ENCODE results near the gene SPRY4. TPM values are rescaled to one million over a fixed set of nuclear protein-coding genes. Genes with fewer than 3 reads are reported as not detected.

Gene SPRY4
- total and polyA plus RNA-seq, 8 donors = 1.5 to 6.3 (median 2.9) TPM

GRCh38 chr5:142295084-142295758 is 29.6 kb downstream of the SPRY4 start:
- no peak for TF ChIP-seq CTCF (IDR thresholded peaks at IDR 0.05)
- H3K27ac ChIP-seq = no peak overlapping the region
- H3K9me3 ChIP-seq = no peaks in the 10 kb centered on the region
- H3K4me3 ChIP-seq = no peak overlapping the region
- no peaks in the 10 kb centered on the region for H3K36me3 ChIP-seq
- ATAC-seq = no peak
- no peak for DNase-seq
- intact Hi-C loops (cut with DNase I) = no loop called here
- no peaks in the 10 kb centered on the region for H3K4me1 ChIP-seq
- WGBS, 2 donors = 65 to 72% methylated on average over 23 of the region's 23 CpGs
- H3K27me3 ChIP-seq = no peaks in the 10 kb centered on the region
- FAIRE-seq = no peak

DNA sequence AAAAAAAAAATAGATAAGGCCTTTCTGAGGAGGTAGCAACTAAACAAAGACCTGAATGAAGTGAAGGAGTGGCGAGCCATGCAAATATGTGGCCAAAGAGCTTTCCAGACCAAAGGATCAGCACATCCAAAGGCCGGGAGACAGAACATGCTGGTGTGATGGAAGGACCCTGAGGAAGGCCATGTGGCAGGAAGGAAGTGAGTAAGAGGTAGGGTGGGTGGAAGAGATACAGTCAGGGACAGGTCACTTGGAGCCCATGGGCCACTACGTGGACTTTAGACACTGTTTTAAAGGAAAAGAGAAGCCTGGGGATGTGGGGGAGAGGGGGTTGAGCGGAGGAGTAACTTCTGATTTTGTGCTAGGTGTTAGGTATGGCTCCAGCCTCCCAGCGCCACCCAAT is 31.3 kb downstream of the SPRY4 start:
- no peak overlapping the region for H3K27ac ChIP-seq
- no peaks in the 10 kb centered on the region for H3K4me1 ChIP-seq
- FAIRE-seq (no peak), DNase-seq (no peak), ATAC-seq (no peak)
- no peak overlapping the region for H3K4me3 ChIP-seq
- intact Hi-C loops (cut with DNase I) = no loop called here
- no peaks in the 10 kb centered on the region for H3K9me3 ChIP-seq
- H3K27me3 ChIP-seq = no peaks in the 10 kb centered on the region
- H3K36me3 ChIP-seq = no peaks in the 10 kb centered on the region
- no peak for TF ChIP-seq CTCF (IDR thresholded peaks at IDR 0.05)
- 72% methylated on average over 5 of the region's 5 CpGs for WGBS, 2 donors

GRCh38 chr5:142292808-142293207 is 32.0 kb downstream of the SPRY4 start:
- Histone ChIP-seq H3K4me1 (no peaks in the 10 kb centered on the region), H3K27me3 (no peaks in the 10 kb centered on the region), H3K36me3 (no peaks in the 10 kb centered on the region), H3K9me3 (no peaks in the 10 kb centered on the region), H3K27ac (no peak overlapping the region), H3K4me3 (no peak overlapping the region)
- TF ChIP-seq CTCF (IDR thresholded peaks at IDR 0.05) = no peak
- intact Hi-C loops (cut with DNase I) = no loop called here
- no peak for DNase-seq
- no peak for FAIRE-seq
- no peak for ATAC-seq
- 85 to 93% methylated on average over 3 of the region's 3 CpGs for WGBS, 2 donors

DNA sequence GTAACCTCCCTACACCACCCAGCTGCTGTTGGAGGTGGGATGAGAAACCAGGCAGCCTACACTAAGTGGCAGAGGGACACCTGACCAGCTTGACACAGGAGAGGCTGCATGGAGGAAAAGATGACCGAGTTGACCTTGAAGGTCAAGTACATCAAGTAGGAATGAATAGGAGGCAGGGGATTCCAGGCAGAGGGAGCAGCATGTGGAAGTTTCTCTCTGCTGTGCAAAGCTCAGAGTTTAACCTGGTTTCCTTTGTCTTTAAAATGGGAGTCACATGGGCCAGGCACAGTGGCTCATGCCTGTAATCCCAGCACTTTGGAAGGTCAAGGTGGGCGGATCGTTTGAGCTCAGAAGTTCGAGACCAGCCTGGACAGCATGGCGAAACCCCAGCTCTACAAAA is 32.6 kb downstream of the SPRY4 start:
- no peak for ATAC-seq
- intact Hi-C loops (cut with DNase I) = no loop called here
- H3K27ac ChIP-seq = no peak overlapping the region
- H3K4me1 ChIP-seq = no peaks in the 10 kb centered on the region
- FAIRE-seq = no peak
- no peaks in the 10 kb centered on the region for H3K9me3 ChIP-seq
- DNase-seq = no peak
- no peaks in the 10 kb centered on the region for H3K36me3 ChIP-seq
- H3K4me3 ChIP-seq = no peak overlapping the region
- no peaks in the 10 kb centered on the region for H3K27me3 ChIP-seq
- TF ChIP-seq CTCF (IDR thresholded peaks at IDR 0.05) = no peak
- 76 to 80% methylated on average over 5 of the region's 5 CpGs for WGBS, 2 donors

DNA sequence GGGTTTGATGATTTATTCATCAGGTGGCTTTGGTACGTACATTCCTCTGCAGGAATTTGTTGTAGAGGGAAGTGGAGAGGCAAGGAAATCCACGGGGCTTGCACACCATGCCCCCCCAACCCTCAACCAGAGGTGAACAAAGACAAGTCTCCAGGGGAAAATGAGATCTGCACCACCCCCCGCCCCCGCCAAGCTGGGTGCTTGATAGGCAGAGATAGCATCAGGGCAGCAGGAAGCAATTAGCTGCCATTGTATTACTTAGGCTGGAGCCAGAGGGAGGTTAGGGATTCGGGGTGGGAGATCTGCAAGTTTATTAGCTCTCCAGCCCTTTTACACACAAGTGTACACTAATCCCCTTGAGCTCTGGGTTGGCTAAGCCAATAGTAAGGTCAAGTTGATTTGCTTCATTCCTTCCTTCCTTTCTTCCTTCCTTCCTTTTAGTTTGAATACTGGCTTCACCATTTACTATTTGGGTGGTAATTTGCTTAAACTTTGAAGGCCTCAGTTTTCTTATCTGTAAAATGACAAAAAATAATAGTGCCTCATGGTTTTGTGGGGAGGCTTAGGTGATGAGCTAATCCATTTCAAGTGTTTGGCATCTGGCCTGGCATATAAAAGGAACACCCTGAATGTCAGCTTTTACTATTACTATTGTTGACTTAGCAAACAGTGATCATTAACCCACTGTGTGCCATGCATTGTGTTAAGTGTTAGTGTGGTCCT is 34.1 kb downstream of the SPRY4 start:
- no peak for TF ChIP-seq CTCF (IDR thresholded peaks at IDR 0.05)
- intact Hi-C loops (cut with DNase I) = no loop called here
- Histone ChIP-seq H3K9me3 (no peaks in the 10 kb centered on the region), H3K36me3 (no peaks in the 10 kb centered on the region), H3K4me3 (no peak overlapping the region), H3K27ac (no peak overlapping the region), H3K4me1 (no peaks in the 10 kb centered on the region), H3K27me3 (no peaks in the 10 kb centered on the region)
- no peak for ATAC-seq
- no peak for DNase-seq
- 36 to 49% methylated on average over 5 of the region's 5 CpGs for WGBS, 2 donors
- no peak for FAIRE-seq
